Sigmoid colon (tissue), 7 donors: ENCODE data around the gene ROBO1. TPM values are rescaled to one million over a fixed set of nuclear protein-coding genes. Genes with fewer than 3 reads are reported as not detected.

ENCODE experiments used
- DNase-seq: peaks from one replicate; pipeline ENCODE4 v3.0.0-alpha.2; 2019
- H3K27ac ChIP-seq, 4 donors: fragments of 200-600 bp; sonication (generic); one replicate each; pipeline ENCODE4 v1.5.1; 2016 to 2019; ENCODE audit warnings: mild to moderate bottlenecking in 1 of 4
- H3K27me3 ChIP-seq, 3 donors: fragments of 200-600 bp; sonication (generic); one replicate each; pipeline ENCODE4 v1.5.1; 2019; ENCODE audit warnings: mild to moderate bottlenecking in 1 of 3
- H3K36me3 ChIP-seq, 4 donors: fragments of 200-600 bp; sonication (generic); one replicate each; pipeline ENCODE4 v1.5.1; 2016 to 2019
- H3K4me1 ChIP-seq, 4 donors: fragments of 200-600 bp; sonication (generic); one replicate each; pipeline ENCODE4 v1.5.1; 2017 to 2019
- H3K4me3 ChIP-seq, 4 donors: fragments of 200-600 bp; sonication (generic); one replicate each; pipeline ENCODE4 v1.5.1; 2017 to 2019; ENCODE audit warnings: mild to moderate bottlenecking in 2 of 4, moderate library complexity in 1 of 4
- H3K9me3 ChIP-seq, 4 donors: fragments of 200-600 bp in 3 of 4; sonication (generic) in 3 of 4; one replicate each; pipeline versions ENCODE4 v1.5.1 to v1.6.1; 2013 to 2019
- EP300 ChIP-seq, 4 donors: sonication (generic); formaldehyde crosslinking; IDR thresholded peaks; one replicate each; pipeline ENCODE4 v1.6.1; 2017; ENCODE audit warnings: antibody characterized with exemption in 4 of 4
- POLR2A ChIP-seq, 2 donors: fragments of 450-650 bp; IDR thresholded peaks; one replicate each; pipeline ENCODE4 v1.6.1; 2016; ENCODE audit warnings: antibody characterized with exemption in 2 of 2, mild to moderate bottlenecking in 2 of 2, moderate library complexity in 2 of 2
- POLR2AphosphoS5 ChIP-seq, 4 donors: sonication (generic); formaldehyde crosslinking; IDR thresholded peaks; one replicate each; pipeline ENCODE4 v1.6.1; 2017; ENCODE audit warnings: antibody characterized with exemption in 4 of 4
- WGBS, 2 donors: extraction: QIAGEN DNeasy Blood & Tissue Kit; methylation state at CpG; one replicate each; pipeline ENCODE4 v1.1.7; 2013; 5-methylcytosine and 5-hydroxymethylcytosine counted together
- intact Hi-C: fragments of 100-400 bp; cut with DNase I; formaldehyde crosslinking; loops from one replicate; pipeline ENCODE4 v1.15.1; 2023
- polyA plus RNA-seq, 3 donors: library from polyadenylated mRNA; stranded (reverse); fragments of 200-250 nt; gene quantifications; one replicate each; pipeline ENCODE4 v1.2.3, GENCODE V29; 2013
- total RNA-seq, 4 donors: library from RNA; depleted of rRNA; stranded (reverse); fragments of >200 nt; gene quantifications; one replicate each; pipeline ENCODE4 v1.1.0, GENCODE V29; 2016
- TF ChIP-seq, protein P1 (sequence below), 4 experiments: fragments of 450-650 bp in 3 of 4; fragments of 200-600 bp in 1 of 4; IDR thresholded peaks; one replicate each; pipeline ENCODE4 v1.5.1; 2016 to 2019; ENCODE audit warnings: antibody characterized with exemption in 4 of 4, mild to moderate bottlenecking in 3 of 4, moderate library complexity in 2 of 4
- donor health status: healthy with polysubstance abuse.
- donor health status: Bipolar disorder and iron deficiency.
- donor health status: healthy.

ROBO1 gene
- total and polyA plus RNA-seq, 7 donors: 0.69 to 45.7 (median 32.4) TPM

DNA sequence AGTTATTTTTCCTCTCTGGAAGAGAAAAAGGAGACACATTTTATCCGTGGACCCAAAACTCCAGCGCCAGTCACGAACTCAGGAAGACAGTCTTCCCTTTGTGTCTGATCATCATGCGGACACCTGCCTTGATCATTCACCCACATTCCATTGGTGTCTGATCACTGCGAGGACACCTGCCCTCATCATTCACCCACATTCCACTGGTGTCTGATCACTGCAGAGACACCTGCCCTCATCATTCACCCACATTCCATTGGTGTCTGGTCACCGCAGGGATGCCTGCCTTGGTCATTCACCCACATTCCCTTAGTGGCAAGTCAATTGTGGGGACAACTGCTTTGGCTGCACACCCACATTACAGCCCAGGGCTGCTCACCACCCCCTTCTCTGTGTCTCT lies 148.9 kb downstream of the ROBO1 start:
- H3K27ac ChIP-seq: no peak overlapping the region
- intact Hi-C loops: no loop called here
- no peaks in the 10 kb centered on the region for H3K4me1 ChIP-seq
- H3K4me3 ChIP-seq: no peak overlapping the region
- H3K27me3 ChIP-seq: no peaks in the 10 kb centered on the region
- no peaks in the 10 kb centered on the region for H3K36me3 ChIP-seq
- no peak for DNase-seq
- TF ChIP-seq POLR2AphosphoS5 (IDR thresholded peaks at IDR 0.05) (no peak), EP300 (IDR thresholded peaks at IDR 0.05) (no peak), POLR2A (IDR thresholded peaks at IDR 0.05) (no peak)
- TF ChIP-seq, protein P1, sequence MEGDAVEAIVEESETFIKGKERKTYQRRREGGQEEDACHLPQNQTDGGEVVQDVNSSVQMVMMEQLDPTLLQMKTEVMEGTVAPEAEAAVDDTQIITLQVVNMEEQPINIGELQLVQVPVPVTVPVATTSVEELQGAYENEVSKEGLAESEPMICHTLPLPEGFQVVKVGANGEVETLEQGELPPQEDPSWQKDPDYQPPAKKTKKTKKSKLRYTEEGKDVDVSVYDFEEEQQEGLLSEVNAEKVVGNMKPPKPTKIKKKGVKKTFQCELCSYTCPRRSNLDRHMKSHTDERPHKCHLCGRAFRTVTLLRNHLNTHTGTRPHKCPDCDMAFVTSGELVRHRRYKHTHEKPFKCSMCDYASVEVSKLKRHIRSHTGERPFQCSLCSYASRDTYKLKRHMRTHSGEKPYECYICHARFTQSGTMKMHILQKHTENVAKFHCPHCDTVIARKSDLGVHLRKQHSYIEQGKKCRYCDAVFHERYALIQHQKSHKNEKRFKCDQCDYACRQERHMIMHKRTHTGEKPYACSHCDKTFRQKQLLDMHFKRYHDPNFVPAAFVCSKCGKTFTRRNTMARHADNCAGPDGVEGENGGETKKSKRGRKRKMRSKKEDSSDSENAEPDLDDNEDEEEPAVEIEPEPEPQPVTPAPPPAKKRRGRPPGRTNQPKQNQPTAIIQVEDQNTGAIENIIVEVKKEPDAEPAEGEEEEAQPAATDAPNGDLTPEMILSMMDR (IDR thresholded peaks at IDR 0.05): no peak
- WGBS, 2 donors: 76 to 93% methylated on average over 6 of the region's 6 CpGs
- peaks cover 0 to 13% (median 7%) of the 10 kb centered on the region in 4 donors for H3K9me3 ChIP-seq

DNA sequence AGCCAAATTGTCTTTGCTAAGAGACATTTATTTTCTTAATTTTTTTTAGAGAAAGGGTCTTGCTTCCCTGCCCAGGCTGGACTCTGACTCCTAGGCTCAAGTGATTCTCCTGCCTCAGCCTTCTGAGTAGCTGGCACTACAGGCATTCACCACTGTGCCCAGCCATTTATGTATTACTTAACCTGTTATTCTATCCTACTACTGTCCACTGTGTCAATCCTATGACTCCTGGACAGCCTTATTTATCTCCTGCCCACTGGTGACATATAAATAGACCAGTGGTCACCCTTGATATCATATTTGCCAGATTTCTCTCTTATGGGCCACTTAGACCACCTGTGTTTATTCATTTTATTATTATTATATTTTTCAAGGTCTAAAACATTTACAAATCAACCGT lies 161.4 kb downstream of the ROBO1 start:
- no peaks in the 10 kb centered on the region for H3K9me3 ChIP-seq
- intact Hi-C loops: no loop called here
- H3K27ac ChIP-seq: no peak overlapping the region
- H3K27me3 ChIP-seq: no peaks in the 10 kb centered on the region
- H3K4me1 ChIP-seq: no peaks in the 10 kb centered on the region
- no peak for DNase-seq
- H3K4me3 ChIP-seq: no peak overlapping the region
- no peaks in the 10 kb centered on the region for H3K36me3 ChIP-seq
- WGBS, 2 donors: 49 to 77% methylated on average over 1 of the region's 1 CpG
- no peak for TF ChIP-seq POLR2AphosphoS5 (IDR thresholded peaks at IDR 0.05)
- TF ChIP-seq POLR2A (IDR thresholded peaks at IDR 0.05): no peak
- TF ChIP-seq EP300 (IDR thresholded peaks at IDR 0.05): no peak
- TF ChIP-seq, protein P1 (IDR thresholded peaks at IDR 0.05): no peak

DNA sequence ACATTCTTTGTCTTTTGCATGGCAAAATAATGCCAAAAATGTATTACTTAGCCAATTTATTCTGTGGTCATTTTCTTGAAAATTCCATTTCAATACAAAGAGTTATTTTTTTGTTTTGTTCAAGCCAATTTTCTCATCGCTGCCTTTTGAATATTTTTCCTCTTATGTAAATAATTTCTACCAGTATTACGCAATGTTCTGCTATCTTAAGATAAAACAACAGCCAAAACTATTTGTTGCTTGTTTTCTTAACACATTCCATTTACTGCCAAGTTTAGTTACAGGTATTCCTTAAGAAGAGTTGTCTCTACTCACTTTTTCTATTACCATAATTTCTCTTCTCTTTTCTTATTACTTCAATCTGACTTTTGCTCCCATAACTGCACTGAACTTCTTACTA lies 163.1 kb downstream of the ROBO1 start:
- Histone ChIP-seq H3K9me3 (no peaks in the 10 kb centered on the region), H3K27ac (no peak overlapping the region), H3K4me3 (no peak overlapping the region), H3K36me3 (no peaks in the 10 kb centered on the region), H3K4me1 (no peaks in the 10 kb centered on the region), H3K27me3 (no peaks in the 10 kb centered on the region)
- intact Hi-C loops: no loop called here
- WGBS, 2 donors: 43 to 54% methylated on average over 2 of the region's 2 CpGs
- no peak for DNase-seq
- TF ChIP-seq POLR2A (IDR thresholded peaks at IDR 0.05) (no peak), EP300 (IDR thresholded peaks at IDR 0.05) (no peak), POLR2AphosphoS5 (IDR thresholded peaks at IDR 0.05) (no peak)
- TF ChIP-seq, protein P1 (IDR thresholded peaks at IDR 0.05): no peak

DNA sequence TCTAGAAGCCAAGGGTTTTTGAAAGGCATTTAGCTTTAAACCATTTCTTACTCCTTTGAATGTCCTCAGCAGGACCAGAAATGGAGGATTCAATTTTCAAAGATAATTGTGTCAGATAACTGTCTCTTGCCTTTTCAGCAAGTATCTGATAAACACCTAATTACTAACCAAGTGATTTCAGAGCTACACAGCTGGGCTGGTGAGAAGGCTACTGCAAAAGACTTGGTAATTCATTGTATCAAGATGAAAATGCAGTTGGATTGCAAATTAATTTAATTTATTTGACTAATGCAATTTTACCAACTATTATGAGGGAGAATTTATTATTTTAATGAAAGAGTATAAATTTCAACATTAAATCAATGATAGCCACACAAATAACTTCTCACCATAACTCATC lies 165.4 kb downstream of the ROBO1 start:
- DNase-seq: no peak
- intact Hi-C loops: no loop called here
- TF ChIP-seq POLR2A (IDR thresholded peaks at IDR 0.05) (no peak), EP300 (IDR thresholded peaks at IDR 0.05) (no peak), POLR2AphosphoS5 (IDR thresholded peaks at IDR 0.05) (no peak)
- TF ChIP-seq, protein P1 (IDR thresholded peaks at IDR 0.05): no peak

DNA sequence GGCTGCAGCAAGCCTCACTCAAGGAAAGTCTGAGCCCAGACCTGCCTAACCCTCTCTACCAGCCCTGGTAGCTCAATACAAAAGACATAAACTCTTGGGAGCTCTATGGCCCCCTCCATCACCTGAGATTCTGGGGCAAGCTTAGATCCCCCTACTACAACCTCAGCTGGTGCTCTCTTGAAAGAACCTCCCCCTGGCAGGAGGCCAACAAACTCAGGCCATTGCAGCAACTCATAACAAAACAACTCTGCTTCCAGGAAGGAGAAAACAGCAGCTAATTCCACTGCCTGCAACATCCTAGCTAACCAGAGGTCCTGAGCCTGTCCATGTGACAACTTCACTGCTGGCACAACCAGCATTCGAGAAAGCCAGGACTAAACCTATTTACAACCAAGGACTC lies 169.2 kb downstream of the ROBO1 start:
- intact Hi-C loops: no loop called here
- 47 to 62% methylated on average over 1 of the region's 1 CpG for WGBS, 2 donors

More for the DNA sequence above, 165.4 kb downstream of the ROBO1 start:
- Histone ChIP-seq H3K27ac (no peak overlapping the region), H3K4me3 (no peak overlapping the region), H3K36me3 (no peaks in the 10 kb centered on the region), H3K9me3 (no peaks in the 10 kb centered on the region), H3K4me1 (no peaks in the 10 kb centered on the region), H3K27me3 (no peaks in the 10 kb centered on the region)

More for the DNA sequence above, 169.2 kb downstream of the ROBO1 start:
- DNase-seq: no peak
- H3K27ac ChIP-seq: no peak overlapping the region
- no peaks in the 10 kb centered on the region for H3K9me3 ChIP-seq
- H3K4me1 ChIP-seq: no peaks in the 10 kb centered on the region
- TF ChIP-seq POLR2AphosphoS5 (IDR thresholded peaks at IDR 0.05): no peak
- no peak for TF ChIP-seq EP300 (IDR thresholded peaks at IDR 0.05)
- no peak for TF ChIP-seq POLR2A (IDR thresholded peaks at IDR 0.05)
- TF ChIP-seq, protein P1 (IDR thresholded peaks at IDR 0.05): no peak
- H3K36me3 ChIP-seq: no peaks in the 10 kb centered on the region
- no peaks in the 10 kb centered on the region for H3K27me3 ChIP-seq
- no peak overlapping the region for H3K4me3 ChIP-seq
